Astrocyte of the cerebellum (primary cell): ENCODE measurements around the gene LGR4.

Source experiments
- DNase-seq: peaks from one replicate; pipeline ENCODE4 v3.0.0-alpha.2; 2011; ENCODE audit warnings: low read depth
- H3K4me3 ChIP-seq: 2 replicates; pipeline ENCODE4 v1.5.1; 2011; ENCODE audit warnings: mild to moderate bottlenecking, low read depth, low read length, moderate library complexity
- in situ Hi-C: cut with HindIII; loops from 2 replicates; pipeline ENCODE4 v1.10.0; 2017; ENCODE audit warnings: low sequenced_read_pairs
- TF ChIP-seq, protein P1 (sequence below): IDR thresholded peaks from 2 replicates; pipeline ENCODE4 v1.5.1; 2012; ENCODE audit warnings: low read length, low read depth, moderate library complexity, mild to moderate bottlenecking; ENCODE audit errors: missing control alignments

The LGR4 gene

DNA sequence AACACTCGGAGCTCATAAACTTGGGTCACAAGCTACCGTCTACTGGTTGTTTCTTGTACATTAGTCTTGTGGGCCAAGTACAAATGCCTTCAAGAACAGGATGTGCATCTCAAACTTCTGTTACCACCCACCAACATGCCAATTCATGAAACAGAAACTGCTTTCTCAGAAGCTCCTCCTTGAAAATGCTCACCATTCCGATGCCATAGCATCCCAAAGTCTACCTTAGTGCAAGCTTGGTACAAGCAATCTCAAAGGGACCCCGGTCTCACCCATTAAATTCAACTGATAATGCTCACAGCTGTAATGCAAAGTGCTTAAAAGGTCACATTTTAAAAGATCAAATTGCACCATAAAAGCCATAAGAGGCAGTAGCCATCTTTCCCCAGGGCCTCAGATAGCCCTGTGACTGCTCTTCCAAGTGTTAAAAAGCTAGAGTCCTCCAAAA, 77.8 kb downstream of the LGR4 start:
- TF ChIP-seq, protein P1, sequence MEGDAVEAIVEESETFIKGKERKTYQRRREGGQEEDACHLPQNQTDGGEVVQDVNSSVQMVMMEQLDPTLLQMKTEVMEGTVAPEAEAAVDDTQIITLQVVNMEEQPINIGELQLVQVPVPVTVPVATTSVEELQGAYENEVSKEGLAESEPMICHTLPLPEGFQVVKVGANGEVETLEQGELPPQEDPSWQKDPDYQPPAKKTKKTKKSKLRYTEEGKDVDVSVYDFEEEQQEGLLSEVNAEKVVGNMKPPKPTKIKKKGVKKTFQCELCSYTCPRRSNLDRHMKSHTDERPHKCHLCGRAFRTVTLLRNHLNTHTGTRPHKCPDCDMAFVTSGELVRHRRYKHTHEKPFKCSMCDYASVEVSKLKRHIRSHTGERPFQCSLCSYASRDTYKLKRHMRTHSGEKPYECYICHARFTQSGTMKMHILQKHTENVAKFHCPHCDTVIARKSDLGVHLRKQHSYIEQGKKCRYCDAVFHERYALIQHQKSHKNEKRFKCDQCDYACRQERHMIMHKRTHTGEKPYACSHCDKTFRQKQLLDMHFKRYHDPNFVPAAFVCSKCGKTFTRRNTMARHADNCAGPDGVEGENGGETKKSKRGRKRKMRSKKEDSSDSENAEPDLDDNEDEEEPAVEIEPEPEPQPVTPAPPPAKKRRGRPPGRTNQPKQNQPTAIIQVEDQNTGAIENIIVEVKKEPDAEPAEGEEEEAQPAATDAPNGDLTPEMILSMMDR: no peak
- in situ Hi-C loops: no loop called here
- no peak for DNase-seq
- no peak overlapping the region for H3K4me3 ChIP-seq

DNA sequence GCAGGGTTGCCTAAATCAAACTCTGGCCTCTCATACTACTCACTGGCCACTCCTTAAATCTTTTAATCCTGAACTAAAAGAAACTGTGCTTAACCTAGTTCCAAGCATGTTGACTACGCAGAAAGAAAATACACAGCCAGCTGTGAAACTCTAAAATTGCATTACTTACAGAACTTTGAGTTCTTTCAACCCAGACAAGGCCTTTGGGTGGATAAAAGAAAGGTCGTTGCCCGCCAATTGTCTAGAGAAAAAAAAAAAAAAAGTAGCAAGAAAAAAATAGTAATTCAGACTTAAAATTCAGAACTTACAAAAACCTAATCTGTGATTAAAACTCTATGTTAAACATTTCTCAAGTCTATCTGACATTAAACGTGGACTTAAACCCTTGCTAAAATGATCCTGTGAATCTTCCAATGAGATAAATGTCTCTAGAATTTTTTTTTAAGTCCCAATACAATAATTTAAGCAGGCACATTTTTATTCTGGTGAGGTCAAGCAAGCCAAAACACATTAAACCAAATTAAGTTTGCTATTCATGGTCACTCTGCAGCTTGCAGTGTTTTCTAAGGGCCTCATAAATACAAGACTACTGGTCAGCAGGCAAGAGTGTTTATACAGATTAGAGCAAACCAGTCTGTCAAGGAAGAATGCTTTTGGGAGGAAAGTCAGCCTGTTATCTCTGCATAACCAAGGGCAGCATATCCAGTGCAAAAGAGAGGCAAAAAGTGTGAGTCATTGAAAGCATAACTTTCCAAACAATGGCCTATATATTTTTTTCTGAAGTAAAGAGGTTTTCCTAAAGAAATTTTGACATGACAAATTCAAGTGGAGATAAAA, 80.1 kb downstream of the LGR4 start:
- in situ Hi-C loops: no loop called here
- DNase-seq: peak; percentile 31
- TF ChIP-seq, protein P1: no peak
- no peak overlapping the region for H3K4me3 ChIP-seq

DNA sequence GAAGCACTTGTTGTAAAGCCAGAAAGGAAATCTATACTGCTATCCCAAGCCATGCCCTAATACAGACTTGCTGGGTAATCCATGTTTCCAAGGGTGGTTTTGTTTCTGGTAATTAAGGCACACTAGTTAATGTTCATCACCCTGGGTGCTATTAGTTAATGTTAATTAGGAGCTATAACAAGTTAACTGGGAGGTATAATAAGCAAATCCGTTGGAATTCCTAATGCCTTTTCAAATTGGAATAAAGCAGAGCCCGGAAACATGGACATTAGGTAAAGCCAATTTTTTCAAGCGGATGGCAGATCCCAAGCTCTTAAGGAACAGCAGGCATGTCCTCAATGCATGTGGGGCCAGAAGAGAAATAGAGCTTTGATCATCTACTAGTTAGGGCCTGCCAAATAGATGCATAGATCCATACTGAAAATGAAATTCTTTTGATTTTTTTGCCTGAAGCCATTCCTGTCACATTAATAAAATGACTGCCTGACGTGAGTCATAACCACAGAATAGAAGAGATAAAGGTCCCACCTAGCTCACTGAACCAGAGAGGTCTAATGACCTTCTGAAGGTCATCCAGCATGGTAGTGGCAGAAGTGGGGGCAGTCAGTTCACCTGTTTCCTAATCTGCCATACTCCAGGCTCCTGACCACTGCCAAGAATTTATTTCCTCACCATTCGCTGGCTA, 81.1 kb downstream of the LGR4 start:
- no peak overlapping the region for H3K4me3 ChIP-seq
- TF ChIP-seq, protein P1: no peak
- no peak for DNase-seq
- in situ Hi-C loops: no loop called here

DNA sequence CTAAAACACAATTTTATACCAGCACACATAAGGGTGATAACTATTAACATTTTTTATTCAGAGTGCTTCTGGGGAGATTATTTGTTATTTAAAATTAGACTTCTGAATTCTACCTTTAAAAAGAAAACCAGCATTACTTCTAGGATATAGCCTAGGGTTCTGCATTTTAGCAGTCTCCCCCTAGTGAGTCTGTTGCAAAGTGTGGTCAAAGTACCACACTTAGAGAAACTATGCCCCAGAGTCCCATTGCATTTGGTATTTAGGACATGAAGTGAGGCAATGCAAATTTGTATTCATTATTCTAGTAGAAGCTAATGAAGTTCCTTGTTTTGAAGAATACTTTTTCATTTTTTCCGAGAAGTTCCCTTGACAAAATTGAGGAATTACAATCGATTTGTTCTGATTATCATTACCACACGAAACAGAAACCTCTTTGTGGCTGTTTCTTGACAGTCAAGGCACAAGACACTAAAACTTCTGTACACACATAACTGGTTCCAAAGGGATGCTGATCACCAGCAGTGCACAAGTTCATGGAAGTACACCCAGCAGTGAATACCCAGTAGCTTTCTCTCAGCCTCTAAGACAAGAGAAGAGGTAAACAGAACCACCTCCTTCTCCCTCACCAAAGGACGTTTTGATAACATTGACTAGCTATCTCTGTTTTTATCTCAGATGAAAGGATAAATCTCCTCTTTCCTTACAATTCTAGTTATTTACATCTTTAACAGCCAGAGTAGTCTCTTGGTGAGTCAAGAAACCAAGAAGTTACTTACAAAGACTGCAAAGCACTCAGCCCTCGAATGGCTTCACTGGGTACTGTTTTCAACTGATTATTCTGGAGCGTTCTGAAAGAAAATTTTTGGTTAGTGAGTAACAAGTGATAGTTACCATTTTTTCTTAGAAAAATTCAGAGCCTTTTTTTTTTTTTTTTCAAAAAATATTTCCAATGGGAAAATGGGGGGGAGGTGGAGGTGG, 82.0 kb downstream of the LGR4 start:
- no peak overlapping the region for H3K4me3 ChIP-seq
- TF ChIP-seq, protein P1: no peak
- in situ Hi-C loops: no loop called here
- peak; percentile 52 for DNase-seq

DNA sequence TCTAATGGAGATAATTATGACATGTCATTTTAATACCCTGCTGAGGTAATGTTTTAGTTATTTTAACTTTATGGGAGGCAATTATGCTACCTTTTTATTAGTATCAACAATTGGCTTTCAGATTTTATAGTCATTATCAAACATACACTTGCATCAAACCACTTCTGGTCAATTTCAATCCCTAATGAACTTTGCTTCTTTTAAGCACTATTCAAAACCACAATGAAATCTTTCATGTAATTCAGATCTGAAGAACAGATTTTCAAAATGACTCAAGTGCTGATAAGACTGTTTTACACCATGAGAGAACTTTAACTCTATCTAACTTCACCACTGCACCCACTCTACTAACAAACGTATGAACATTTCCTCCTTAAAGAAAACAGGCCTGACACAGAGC, 83.7 kb downstream of the LGR4 start:
- DNase-seq: no peak
- in situ Hi-C loops: no loop called here
- TF ChIP-seq, protein P1: no peak
- H3K4me3 ChIP-seq: no peak overlapping the region

DNA sequence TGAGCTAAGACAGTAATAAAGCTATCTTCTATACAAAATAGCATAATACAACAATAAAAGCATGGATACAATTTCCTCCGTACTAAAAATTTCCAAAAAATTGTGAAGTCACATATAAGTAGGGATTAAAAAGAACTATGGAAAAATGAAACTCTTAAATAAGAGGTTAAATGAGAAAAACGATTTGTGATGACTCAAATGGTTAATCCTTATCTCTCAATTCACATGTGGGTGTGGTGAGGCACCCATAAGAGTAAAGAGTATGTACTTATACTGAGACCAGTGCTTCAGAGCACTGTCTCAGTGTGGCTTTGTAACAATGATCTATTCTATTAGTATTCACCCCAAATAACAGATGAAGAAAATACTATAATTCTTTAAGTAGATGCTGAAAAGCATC, 84.6 kb downstream of the LGR4 start:
- in situ Hi-C loops: no loop called here
- H3K4me3 ChIP-seq: no peak overlapping the region
- DNase-seq: no peak
- TF ChIP-seq, protein P1: no peak
